WTC11 (cell line): ENCODE data around the gene CMYA5. TPM values are rescaled to one million over a fixed set of nuclear protein-coding genes. Genes with fewer than 3 reads are reported as not detected.

Experiments
- ATAC-seq: fragments of 200-7000 bp; cut with Tn5 transposase; 2 replicates; pipeline ENCODE4 v1.10.0; 2021; ENCODE audit warnings: mild to moderate bottlenecking, moderate library complexity
- CTCF ChIA-PET: fragments of 300-600 bp; sonication (Branson Sonifier 250); formaldehyde crosslinking; loops from one replicate; lab custom pipeline; 2021; ENCODE audit warnings: antibody characterized with exemption; lab: Charles Lee
- POLR2A ChIA-PET: fragments of 350-600 bp; sonication (Branson Sonifier 250); formaldehyde crosslinking; loops from one replicate; lab custom pipeline; 2021; ENCODE audit warnings: antibody characterized with exemption; lab: Charles Lee
- DNase-seq: peaks from one replicate; pipeline ENCODE4 v3.0.0; 2021; ENCODE audit warnings: low spot score
- H3K27ac Mint-ChIP-seq: 2 replicates; pipeline ENCODE4 v1.8.0; 2021; ENCODE audit warnings: mixed read lengths
- H3K27me3 Mint-ChIP-seq: 2 replicates; pipeline ENCODE4 v1.8.0; 2021; ENCODE audit warnings: low read depth, mild to moderate bottlenecking, moderate library complexity, mixed read lengths
- H3K36me3 Mint-ChIP-seq: 2 replicates; pipeline ENCODE4 v1.8.0; 2021; ENCODE audit warnings: mixed read lengths
- H3K4me1 Mint-ChIP-seq: 2 replicates; pipeline ENCODE4 v1.8.0; 2022; ENCODE audit warnings: mixed read lengths
- H3K4me3 Mint-ChIP-seq: 2 replicates; pipeline ENCODE4 v1.8.0; 2021; ENCODE audit warnings: mild to moderate bottlenecking, moderate library complexity, mixed read lengths
- H3K9me3 Mint-ChIP-seq: 2 replicates; pipeline ENCODE4 v1.8.0; 2021; ENCODE audit warnings: mixed read lengths
- AFF4 ChIP-seq: sonication (generic); formaldehyde crosslinking; IDR thresholded peaks from 2 replicates; pipeline ENCODE4 v1.8.1; 2023; ENCODE audit warnings: mild to moderate bottlenecking, missing genetic modification reagents, borderline replicate concordance
- ATF1 ChIP-seq: sonication (generic); formaldehyde crosslinking; IDR thresholded peaks from 2 replicates; pipeline ENCODE4 v1.8.1; 2023; ENCODE audit warnings: mild to moderate bottlenecking, moderate library complexity, missing genetic modification reagents
- ATF2 ChIP-seq: sonication (generic); formaldehyde crosslinking; IDR thresholded peaks from 2 replicates; pipeline ENCODE4 v1.8.1; 2022; ENCODE audit warnings: low read depth, missing genetic modification reagents, borderline replicate concordance
- ATF6 ChIP-seq: sonication (generic); formaldehyde crosslinking; IDR thresholded peaks from 2 replicates; pipeline ENCODE4 v1.8.1; 2023; ENCODE audit warnings: mild to moderate bottlenecking, missing genetic modification reagents
- CREB1 ChIP-seq: sonication (generic); formaldehyde crosslinking; IDR thresholded peaks from 2 replicates; pipeline ENCODE4 v1.8.0; 2023; ENCODE audit warnings: mild to moderate bottlenecking, missing genetic modification reagents
- EMX1 ChIP-seq: fragments of 250-450 bp; sonication (Bioruptor Pico); IDR thresholded peaks from 2 replicates; pipeline ENCODE4 v1.8.0; 2021; ENCODE audit warnings: mild to moderate bottlenecking
- FOXP4 ChIP-seq: sonication (generic); formaldehyde crosslinking; IDR thresholded peaks from 2 replicates; pipeline ENCODE4 v1.8.0; 2022; ENCODE audit warnings: mild to moderate bottlenecking, missing genetic modification reagents
- GABPB1 ChIP-seq: sonication (generic); formaldehyde crosslinking; IDR thresholded peaks from 2 replicates; pipeline ENCODE4 v1.8.1; 2023; ENCODE audit warnings: mild to moderate bottlenecking, missing genetic modification reagents
- MYBL2 ChIP-seq: sonication (generic); formaldehyde crosslinking; IDR thresholded peaks from 2 replicates; pipeline ENCODE4 v1.8.1; 2023; ENCODE audit warnings: mild to moderate bottlenecking, moderate library complexity, missing genetic modification reagents
- NFYB ChIP-seq: sonication (generic); formaldehyde crosslinking; conservative IDR thresholded peaks from 2 replicates; pipeline ENCODE4 v1.8.0; 2022; ENCODE audit warnings: low read depth, missing genetic modification reagents
- TEAD1 ChIP-seq: sonication (generic); formaldehyde crosslinking; IDR thresholded peaks from 2 replicates; pipeline ENCODE4 v1.8.0; 2022; ENCODE audit warnings: mild to moderate bottlenecking, missing genetic modification reagents
- ZBTB21 ChIP-seq: sonication (generic); formaldehyde crosslinking; IDR thresholded peaks from 2 replicates; pipeline ENCODE4 v1.8.1; 2023; ENCODE audit warnings: mild to moderate bottlenecking, missing genetic modification reagents, borderline replicate concordance
- ZNF138 ChIP-seq: sonication (generic); formaldehyde crosslinking; conservative IDR thresholded peaks from 2 replicates; pipeline ENCODE4 v1.8.1; 2022; ENCODE audit warnings: mild to moderate bottlenecking, moderate library complexity, missing genetic modification reagents
- ZNF263 ChIP-seq: sonication (generic); formaldehyde crosslinking; IDR thresholded peaks from 2 replicates; pipeline ENCODE4 v1.8.1; 2022; ENCODE audit warnings: low read depth, mild to moderate bottlenecking, moderate library complexity, missing genetic modification reagents
- ZNF416 ChIP-seq: fragments of 250-450 bp; sonication (Bioruptor Pico); IDR thresholded peaks from 2 replicates; pipeline ENCODE4 v1.9.0; 2021; ENCODE audit warnings: mild to moderate bottlenecking, inconsistent platforms
- ZNF425 ChIP-seq: fragments of 250-450 bp; sonication (Bioruptor Pico); conservative IDR thresholded peaks from 2 replicates; pipeline ENCODE4 v1.9.0; 2021; ENCODE audit warnings: mild to moderate bottlenecking
- ZNF671 ChIP-seq: fragments of 250-450 bp; sonication (Bioruptor Pico); IDR thresholded peaks from 2 replicates; pipeline ENCODE4 v1.8.0; 2021; ENCODE audit warnings: mild to moderate bottlenecking
- total RNA-seq: library from RNA; stranded (reverse); gene quantifications from 3 replicates; pipeline ENCODE4 v1.2.3, GENCODE V29; 2021

The CMYA5 gene
- total RNA-seq, 1 experiment from 2014 or later = 1.2 TPM

GRCh38 chr5:79707535-79707934, 17.9 kb downstream of the CMYA5 start:
- ChIA-PET POLR2A (no interaction called here), CTCF (no interaction called here)
- TF ChIP-seq ZNF671 (CRISPR knock-in tag) (no peak), ATF1 (CRISPR knock-in tag) (no peak), GABPB1 (CRISPR knock-in tag) (no peak), NFYB (CRISPR knock-in tag) (no peak), AFF4 (no peak), ZBTB21 (CRISPR knock-in tag) (no peak), CREB1 (CRISPR knock-in tag) (no peak), ZNF138 (CRISPR knock-in tag) (no peak), ZNF416 (CRISPR knock-in tag) (no peak), TEAD1 (CRISPR knock-in tag) (no peak), EMX1 (CRISPR knock-in tag) (no peak), ZNF425 (no peak), FOXP4 (CRISPR knock-in tag) (no peak), ATF2 (no peak), ZNF263 (CRISPR knock-in tag) (no peak), ATF6 (CRISPR knock-in tag) (no peak), MYBL2 (CRISPR knock-in tag) (no peak)
- Mint-ChIP-seq H3K4me3 (no peak overlapping the region), H3K27ac (no peak overlapping the region), H3K27me3 (no peaks in the 10 kb centered on the region), H3K36me3 (peaks cover 14% of the 10 kb centered on the region), H3K4me1 (peaks cover 4% of the 10 kb centered on the region; the same call in 1 of the 2 replicates), H3K9me3 (peaks cover 27% of the 10 kb centered on the region)
- no peak for ATAC-seq
- no peak for DNase-seq
